ENCODE measurements around the gene UBE2E2. TPM values are rescaled to one million over a fixed set of nuclear protein-coding genes. Genes with fewer than 3 reads are reported as not detected.

UBE2E2 gene
- total RNA-seq, 3 donors from 2014 or later: 4.8 to 24.4 (median 8.9) TPM

DNA sequence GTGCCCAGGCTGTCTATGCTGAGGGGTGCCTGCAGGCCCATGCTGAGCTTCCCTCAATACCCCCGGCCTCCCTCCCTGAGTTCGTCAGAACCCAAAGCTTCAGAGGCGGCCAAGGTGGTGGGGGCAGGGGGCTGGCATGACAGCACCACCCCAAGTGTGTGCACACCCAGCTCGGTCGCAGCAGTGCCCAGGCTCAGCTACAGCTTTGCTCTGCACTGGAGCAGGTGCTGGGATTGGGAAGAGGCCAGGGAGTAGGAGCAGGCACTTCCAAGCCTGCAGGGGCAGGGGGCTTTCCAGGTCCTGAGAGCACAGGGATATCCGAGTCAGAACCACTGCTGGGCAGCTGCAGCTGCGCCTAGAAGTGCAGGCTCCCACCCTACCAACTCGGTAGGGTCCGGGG is 283.9 kb downstream of the UBE2E2 start:
- H3K9me3 ChIP-seq: peaks cover 2% of the 10 kb centered on the region
- ATAC-seq: no peak
- intact Hi-C loops (cut with DNase I, micrococcal nuclease): no loop called here
- H3K36me3 ChIP-seq (ENCODE audit: low read depth): no peaks in the 10 kb centered on the region
- no peak overlapping the region for H3K4me3 ChIP-seq
- TF ChIP-seq CTCF (IDR thresholded peaks at IDR 0.05): no peak
- H3K4me1 ChIP-seq (ENCODE audit: low read depth): no peaks in the 10 kb centered on the region
- no peak for DNase-seq

DNA sequence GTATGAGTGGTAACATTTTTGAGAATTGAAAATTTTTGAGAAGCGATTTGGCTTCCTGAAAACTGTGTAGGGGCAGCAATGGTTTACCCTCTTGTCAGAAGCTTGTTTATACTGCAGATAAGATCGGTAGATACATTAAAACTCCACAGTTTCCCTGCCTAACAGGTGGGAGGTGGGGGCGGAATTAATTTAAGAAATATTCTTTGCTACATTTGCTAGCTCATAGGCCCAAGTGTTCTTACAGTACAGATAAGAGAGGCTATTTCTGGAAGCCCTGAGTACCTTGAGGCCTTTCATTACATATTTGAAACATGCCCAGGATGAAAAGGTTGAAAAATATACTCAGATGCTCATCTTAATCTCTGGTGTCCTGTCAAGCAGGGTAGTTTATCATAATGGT is 285.5 kb downstream of the UBE2E2 start:
- no peaks in the 10 kb centered on the region for H3K36me3 ChIP-seq (ENCODE audit: low read depth)
- H3K4me3 ChIP-seq: no peak overlapping the region
- TF ChIP-seq CTCF (IDR thresholded peaks at IDR 0.05): no peak
- peaks cover 2% of the 10 kb centered on the region for H3K9me3 ChIP-seq
- no peaks in the 10 kb centered on the region for H3K4me1 ChIP-seq (ENCODE audit: low read depth)
- ATAC-seq (no peak), DNase-seq (no peak)
- intact Hi-C loops (cut with DNase I, micrococcal nuclease): no loop called here

- Histone ChIP-seq H3K4me1 (ENCODE audit: low read depth) (no peaks in the 10 kb centered on the region), H3K9me3 (peaks cover 2% of the 10 kb centered on the region), H3K4me3 (no peak overlapping the region), H3K36me3 (ENCODE audit: low read depth) (no peaks in the 10 kb centered on the region)
- DNase-seq (no peak), ATAC-seq (no peak)
- intact Hi-C loops (cut with DNase I, micrococcal nuclease): no loop called here
- no peak for TF ChIP-seq CTCF (IDR thresholded peaks at IDR 0.05)
Observed at GRCh38 chr3:23489300-23490158, 286.4 kb downstream of the UBE2E2 start.

GRCh38 chr3:23490459-23490858 is 287.3 kb downstream of the UBE2E2 start:
- no peak for TF ChIP-seq CTCF (IDR thresholded peaks at IDR 0.05)
- ATAC-seq: no peak

DNA sequence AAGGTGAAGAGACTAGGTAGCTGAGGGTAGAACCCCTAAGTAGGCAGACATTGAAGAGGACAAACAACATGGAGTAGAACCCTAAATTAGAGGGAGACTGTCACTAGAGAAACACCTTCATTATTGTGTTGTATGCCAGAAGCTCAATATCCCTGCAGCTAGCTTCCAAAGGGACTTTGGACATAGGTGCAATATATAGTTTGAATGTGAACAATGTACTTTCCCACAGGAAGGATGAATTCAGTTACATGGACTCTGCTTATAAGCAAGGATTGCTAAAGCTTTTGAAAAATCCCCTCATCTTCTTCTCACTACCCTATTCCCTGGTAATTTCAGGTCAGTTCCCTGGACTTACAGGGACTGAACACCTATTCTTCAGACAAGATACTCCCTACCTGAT is 288.9 kb downstream of the UBE2E2 start:
- intact Hi-C loops (cut with DNase I, micrococcal nuclease): no loop called here
- no peak for TF ChIP-seq CTCF (IDR thresholded peaks at IDR 0.05)
- DNase-seq: no peak
- Histone ChIP-seq H3K9me3 (no peaks in the 10 kb centered on the region), H3K4me1 (ENCODE audit: low read depth) (no peaks in the 10 kb centered on the region), H3K36me3 (ENCODE audit: low read depth) (no peaks in the 10 kb centered on the region), H3K4me3 (no peak overlapping the region)
- peak; percentile 47 for ATAC-seq

More at GRCh38 chr3:23490459-23490858, 287.3 kb downstream of the UBE2E2 start:
- H3K36me3 ChIP-seq (ENCODE audit: low read depth): no peaks in the 10 kb centered on the region
- intact Hi-C loops (cut with DNase I, micrococcal nuclease): no loop called here
- peaks cover 2% of the 10 kb centered on the region for H3K9me3 ChIP-seq
- H3K4me1 ChIP-seq (ENCODE audit: low read depth): no peaks in the 10 kb centered on the region
- no peak overlapping the region for H3K4me3 ChIP-seq
- no peak for DNase-seq
